ENCODE results near the gene COL5A1. TPM values are rescaled to one million over a fixed set of nuclear protein-coding genes. Genes with fewer than 3 reads are reported as not detected.

The COL5A1 gene
- total and polyA plus RNA-seq, 2 experiments from 2014 or later = 2.5 to 13.1 TPM

- no peak for TF ChIP-seq ZNF462 (CRISPR knock-in tag; IDR thresholded peaks at IDR 0.05)
- no peak for TF ChIP-seq EZH2 (IDR thresholded peaks at IDR 0.05; ENCODE audit: low read depth, unreplicated experiment)
- TF ChIP-seq JUNB (IDR thresholded peaks at IDR 0.05; ENCODE audit: unreplicated experiment) = no peak
- no peak for TF ChIP-seq EZH2phosphoT487 (IDR thresholded peaks at IDR 0.05; ENCODE audit: unreplicated experiment)
- TF ChIP-seq, protein P1, sequence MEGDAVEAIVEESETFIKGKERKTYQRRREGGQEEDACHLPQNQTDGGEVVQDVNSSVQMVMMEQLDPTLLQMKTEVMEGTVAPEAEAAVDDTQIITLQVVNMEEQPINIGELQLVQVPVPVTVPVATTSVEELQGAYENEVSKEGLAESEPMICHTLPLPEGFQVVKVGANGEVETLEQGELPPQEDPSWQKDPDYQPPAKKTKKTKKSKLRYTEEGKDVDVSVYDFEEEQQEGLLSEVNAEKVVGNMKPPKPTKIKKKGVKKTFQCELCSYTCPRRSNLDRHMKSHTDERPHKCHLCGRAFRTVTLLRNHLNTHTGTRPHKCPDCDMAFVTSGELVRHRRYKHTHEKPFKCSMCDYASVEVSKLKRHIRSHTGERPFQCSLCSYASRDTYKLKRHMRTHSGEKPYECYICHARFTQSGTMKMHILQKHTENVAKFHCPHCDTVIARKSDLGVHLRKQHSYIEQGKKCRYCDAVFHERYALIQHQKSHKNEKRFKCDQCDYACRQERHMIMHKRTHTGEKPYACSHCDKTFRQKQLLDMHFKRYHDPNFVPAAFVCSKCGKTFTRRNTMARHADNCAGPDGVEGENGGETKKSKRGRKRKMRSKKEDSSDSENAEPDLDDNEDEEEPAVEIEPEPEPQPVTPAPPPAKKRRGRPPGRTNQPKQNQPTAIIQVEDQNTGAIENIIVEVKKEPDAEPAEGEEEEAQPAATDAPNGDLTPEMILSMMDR (conservative IDR thresholded peaks at IDR 0.05; ENCODE audit: low read depth in 2 of 2) = no peak
- TF ChIP-seq ZNF331 (CRISPR knock-in tag; IDR thresholded peaks at IDR 0.05; ENCODE audit: low read depth) = no peak
- TF ChIP-seq POLR2AphosphoS5 (IDR thresholded peaks at IDR 0.05; ENCODE audit: low read depth) = no peak
- no peak for TF ChIP-seq ZNF114 (CRISPR knock-in tag; IDR thresholded peaks at IDR 0.05)
- TF ChIP-seq ETS1 (IDR thresholded peaks at IDR 0.05) = no peak
- TF ChIP-seq NANOG (IDR thresholded peaks at IDR 0.05; ENCODE audit: borderline replicate concordance) = no peak
These were observed 78.6 kb downstream of the COL5A1 start (continued) for GRCh38 chr9:134720136-134720753.

All from GM23338 (cell line).